ENCODE data around the gene ZRANB3.
"Not testable (repeated sequence)": the region's sequence is repeated elsewhere in the genome, so short reads cannot be mapped to it uniquely, and the experiment has no call there.

Gene ZRANB3

GRCh38 chr2:135124924-135125886 is 405.8 kb downstream of the ZRANB3 start:
- DNase-seq: no peak
- H3K36me3 ChIP-seq: peaks cover 58% of the 10 kb centered on the region
- no peaks in the 10 kb centered on the region for H3K27me3 ChIP-seq (ENCODE audit: insufficient read depth, low read depth, severe bottlenecking)
- TF ChIP-seq CTCF (IDR thresholded peaks at IDR 0.05; ENCODE audit: low read depth, low read length): no peak
- no peak overlapping the region for H3K27ac ChIP-seq
- no peaks in the 10 kb centered on the region for H3K9me3 ChIP-seq (ENCODE audit: severe bottlenecking)
- H3K4me3 ChIP-seq (ENCODE audit: low read depth, low read length): no peak overlapping the region

- not testable (repeated sequence) for H3K27ac ChIP-seq; H3K4me3 ChIP-seq (ENCODE audit: low read depth, low read length); DNase-seq; H3K9me3 ChIP-seq (ENCODE audit: severe bottlenecking); H3K27me3 ChIP-seq (ENCODE audit: insufficient read depth, low read depth, severe bottlenecking)
- H3K36me3 ChIP-seq: peaks cover 33% of the 10 kb centered on the region
Measured at GRCh38 chr2:135121658-135122039, 409.4 kb downstream of the ZRANB3 start.

GRCh38 chr2:135121016-135121657 is 409.9 kb downstream of the ZRANB3 start:
- TF ChIP-seq CTCF (IDR thresholded peaks at IDR 0.05; ENCODE audit: low read depth, low read length): no peak
- no peak overlapping the region for H3K27ac ChIP-seq
- peaks cover 32% of the 10 kb centered on the region for H3K36me3 ChIP-seq
- no peak for DNase-seq
- no peaks in the 10 kb centered on the region for H3K27me3 ChIP-seq (ENCODE audit: insufficient read depth, low read depth, severe bottlenecking)
- H3K4me3 ChIP-seq (ENCODE audit: low read depth, low read length): no peak overlapping the region
- no peaks in the 10 kb centered on the region for H3K9me3 ChIP-seq (ENCODE audit: severe bottlenecking)

GRCh38 chr2:135119582-135119981 is 411.4 kb downstream of the ZRANB3 start:
- H3K27ac ChIP-seq: no peak overlapping the region
- peaks cover 36% of the 10 kb centered on the region for H3K36me3 ChIP-seq
- no peak for TF ChIP-seq CTCF (IDR thresholded peaks at IDR 0.05; ENCODE audit: low read depth, low read length)
- no peaks in the 10 kb centered on the region for H3K9me3 ChIP-seq (ENCODE audit: severe bottlenecking)
- no peak overlapping the region for H3K4me3 ChIP-seq (ENCODE audit: low read depth, low read length)
- DNase-seq: no peak
- H3K27me3 ChIP-seq (ENCODE audit: insufficient read depth, low read depth, severe bottlenecking): no peaks in the 10 kb centered on the region

- TF ChIP-seq CTCF (IDR thresholded peaks at IDR 0.05; ENCODE audit: low read depth, low read length): no peak
- no peaks in the 10 kb centered on the region for H3K9me3 ChIP-seq (ENCODE audit: severe bottlenecking)
- no peak for DNase-seq
- no peaks in the 10 kb centered on the region for H3K27me3 ChIP-seq (ENCODE audit: insufficient read depth, low read depth, severe bottlenecking)
- H3K36me3 ChIP-seq: peaks cover 37% of the 10 kb centered on the region
- no peak overlapping the region for H3K27ac ChIP-seq
- H3K4me3 ChIP-seq (ENCODE audit: low read depth, low read length): no peak overlapping the region
Measured at GRCh38 chr2:135113322-135113721, 417.7 kb downstream of the ZRANB3 start.

GRCh38 chr2:135105513-135106316 is 425.3 kb downstream of the ZRANB3 start:
- not testable (repeated sequence) for H3K27me3 ChIP-seq (ENCODE audit: insufficient read depth, low read depth, severe bottlenecking); H3K27ac ChIP-seq; H3K4me3 ChIP-seq (ENCODE audit: low read depth, low read length); DNase-seq; H3K9me3 ChIP-seq (ENCODE audit: severe bottlenecking)
- H3K36me3 ChIP-seq: peaks cover 11% of the 10 kb centered on the region; the same call in 1 of the 2 replicates
